SK-N-MC (cell line): Measurements from ENCODE around the gene SLC39A13.

Experiments used
- EZH2 ChIP-seq: fragments of 200-600 bp; sonication (generic); IDR thresholded peaks from one replicate; pipeline ENCODE4 v1.6.1; 2017; ENCODE audit warnings: antibody characterized with exemption
- POLR2AphosphoS5 ChIP-seq: IDR thresholded peaks from 2 replicates; pipeline ENCODE4 v1.6.1; 2012; ENCODE audit warnings: mild to moderate bottlenecking, low read depth, low read length, borderline replicate concordance

GRCh38 chr11:47400768-47401279 lies 7.6 kb upstream of the SLC39A13 start:
- TF ChIP-seq EZH2 (no peak), POLR2AphosphoS5 (no peak)
